MM.1S (cell line): ENCODE data around the gene SYT2.

Source experiments
- DNase-seq: peaks from one replicate; pipeline ENCODE4 v3.0.0-alpha.2; 2015
- H2AFZ ChIP-seq: fragments of 300-600 bp; sonication (generic); 2 replicates; pipeline ENCODE4 v1.6.0; 2016; ENCODE audit warnings: antibody characterized with exemption, low read length
- H3F3A ChIP-seq: fragments of 300-600 bp; sonication (generic); 2 replicates; pipeline ENCODE4 v1.6.1; 2016; ENCODE audit warnings: mild to moderate bottlenecking, antibody characterized with exemption, low read length, moderate library complexity, mixed read lengths; ENCODE audit not compliant: insufficient read depth
- H3K27ac ChIP-seq: fragments of 300-600 bp; sonication (generic); 2 replicates; pipeline ENCODE4 v1.5.1; 2016; ENCODE audit warnings: mild to moderate bottlenecking, low read length
- H3K27me3 ChIP-seq: fragments of 300-600 bp; sonication (generic); replicated peaks from 2 replicates; pipeline ENCODE4 v1.6.0; 2016; ENCODE audit warnings: low read length; ENCODE audit not compliant: insufficient read depth
- H3K36me3 ChIP-seq: fragments of 300-600 bp; sonication (generic); replicated peaks from 2 replicates; pipeline ENCODE4 v1.6.1; 2016; ENCODE audit warnings: mild to moderate bottlenecking, low read length, mixed read lengths; ENCODE audit not compliant: insufficient read depth
- H3K4me1 ChIP-seq: fragments of 300-600 bp; sonication (generic); 2 replicates; pipeline ENCODE4 v1.6.1; 2016; ENCODE audit warnings: low read length, mixed read lengths
- H3K4me2 ChIP-seq: fragments of 300-600 bp; sonication (generic); 2 replicates; pipeline ENCODE4 v1.6.0; 2016; ENCODE audit warnings: low read depth, low read length
- H3K4me3 ChIP-seq: fragments of 300-600 bp; sonication (generic); 2 replicates; pipeline ENCODE4 v1.5.1; 2016; ENCODE audit warnings: low read length, mixed read lengths
- H3K79me2 ChIP-seq: fragments of 300-600 bp; sonication (generic); 2 replicates; pipeline ENCODE4 v1.6.1; 2016; ENCODE audit warnings: mixed run types, low read length, mixed read lengths
- H3K9ac ChIP-seq: fragments of 300-600 bp; sonication (generic); 2 replicates; pipeline ENCODE4 v1.6.1; 2016; ENCODE audit warnings: low read length, mixed read lengths
- H3K9me2 ChIP-seq: fragments of 300-600 bp; sonication (generic); replicated peaks from 2 replicates; pipeline ENCODE4 v1.6.1; 2016; ENCODE audit warnings: mild to moderate bottlenecking, low read length, mixed read lengths; ENCODE audit not compliant: insufficient read depth
- H3K9me3 ChIP-seq: fragments of 300-600 bp; sonication (generic); replicated peaks from 2 replicates; pipeline ENCODE4 v1.6.1; 2016; ENCODE audit warnings: mild to moderate bottlenecking, low read length, mixed read lengths; ENCODE audit not compliant: insufficient read depth
- H4K20me1 ChIP-seq: fragments of 300-600 bp; sonication (generic); 2 replicates; pipeline ENCODE4 v1.6.1; 2016; ENCODE audit warnings: mild to moderate bottlenecking, low read length, moderate library complexity, mixed read lengths; ENCODE audit not compliant: insufficient read depth
- CTCF ChIP-seq: fragments of 300-600 bp; sonication (generic); IDR thresholded peaks from 2 replicates; pipeline ENCODE4 v1.5.1; 2016; ENCODE audit warnings: antibody characterized with exemption, low read length, mixed read lengths
- EZH2 ChIP-seq: fragments of 300-600 bp; sonication (generic); optimal IDR thresholded peaks from 2 replicates; pipeline ENCODE3; 2017; ENCODE audit warnings: low read depth, mild to moderate bottlenecking, antibody characterized with exemption, low read length, mixed read lengths
- EZH2phosphoT487 ChIP-seq: fragments of 300-600 bp; sonication (generic); IDR thresholded peaks from 2 replicates; pipeline ENCODE4 v1.6.1; 2018; ENCODE audit warnings: antibody characterized with exemption, low read length

SYT2 gene

GRCh38 chr1:202569393-202570322, 140.6 kb downstream of the SYT2 start:
- Histone ChIP-seq H3K36me3 (no peaks in the 10 kb centered on the region), H3F3A (peaks cover 24% of the 10 kb centered on the region), H3K4me2 (peak overlapping the region; percentile 8; the same call in 1 of the 2 replicates), H3K27ac (peak overlapping the region; percentile 8; the same call in 1 of the 2 replicates), H3K9me2 (no peaks in the 10 kb centered on the region), H3K9ac (no peak overlapping the region), H3K4me3 (no peak overlapping the region), H3K9me3 (no peaks in the 10 kb centered on the region), H3K4me1 (peaks cover 61% of the 10 kb centered on the region), H4K20me1 (no peaks in the 10 kb centered on the region), H3K27me3 (no peaks in the 10 kb centered on the region), H3K79me2 (no peaks in the 10 kb centered on the region), H2AFZ (no peak overlapping the region)
- no peak for DNase-seq
- TF ChIP-seq CTCF = no peak
- no peak for TF ChIP-seq EZH2
- TF ChIP-seq EZH2phosphoT487 = no peak

- Histone ChIP-seq H3K4me2 (peak overlapping the region; percentile 8; the same call in 1 of the 2 replicates), H3K27ac (peak overlapping the region; percentile 8; the same call in 1 of the 2 replicates), H3K4me3 (no peak overlapping the region), H3K4me1 (peaks cover 69% of the 10 kb centered on the region), H3K9me3 (no peaks in the 10 kb centered on the region), H3K79me2 (no peaks in the 10 kb centered on the region), H3K9ac (no peak overlapping the region), H3K27me3 (no peaks in the 10 kb centered on the region), H3F3A (peaks cover 31% of the 10 kb centered on the region), H3K9me2 (no peaks in the 10 kb centered on the region), H2AFZ (no peak overlapping the region), H3K36me3 (no peaks in the 10 kb centered on the region), H4K20me1 (no peaks in the 10 kb centered on the region)
- TF ChIP-seq EZH2phosphoT487 (no peak), CTCF (no peak)
- peak; percentile 61 for DNase-seq
Measured at GRCh38 chr1:202568826-202569225, 141.4 kb downstream of the SYT2 start.

- H3K4me2 ChIP-seq = 0 out of 2 replicates have a peak overlapping the region, but pooled peaks have one; percentile 8
- H3K4me1 ChIP-seq = peaks cover 70% of the 10 kb centered on the region
- H4K20me1 ChIP-seq = no peaks in the 10 kb centered on the region
- no peaks in the 10 kb centered on the region for H3K36me3 ChIP-seq
- peaks cover 31% of the 10 kb centered on the region for H3F3A ChIP-seq
- no peak for DNase-seq
- H3K9ac ChIP-seq = no peak overlapping the region
- H3K9me2 ChIP-seq = no peaks in the 10 kb centered on the region
- no peak overlapping the region for H3K4me3 ChIP-seq
- no peak overlapping the region for H2AFZ ChIP-seq
- H3K27me3 ChIP-seq = no peaks in the 10 kb centered on the region
- no peak overlapping the region for H3K27ac ChIP-seq
- H3K79me2 ChIP-seq = no peaks in the 10 kb centered on the region
- no peak for TF ChIP-seq CTCF
- no peak for TF ChIP-seq EZH2
- TF ChIP-seq EZH2phosphoT487 = no peak
- no peaks in the 10 kb centered on the region for H3K9me3 ChIP-seq
Measured at GRCh38 chr1:202568410-202568809, 141.8 kb downstream of the SYT2 start.
